SHP77 (cell line): ENCODE measurements around the gene GAB2.

ENCODE experiments used
- DNase-seq, 2 experiments: peaks; one replicate each; lab custom pipeline; 2025; lab: John Stamatoyannopoulos, UW

Gene GAB2

GRCh38 chr11:78220218-78221157 lies 197.1 kb downstream of the GAB2 start:
- DNase-seq: no peak

DNA sequence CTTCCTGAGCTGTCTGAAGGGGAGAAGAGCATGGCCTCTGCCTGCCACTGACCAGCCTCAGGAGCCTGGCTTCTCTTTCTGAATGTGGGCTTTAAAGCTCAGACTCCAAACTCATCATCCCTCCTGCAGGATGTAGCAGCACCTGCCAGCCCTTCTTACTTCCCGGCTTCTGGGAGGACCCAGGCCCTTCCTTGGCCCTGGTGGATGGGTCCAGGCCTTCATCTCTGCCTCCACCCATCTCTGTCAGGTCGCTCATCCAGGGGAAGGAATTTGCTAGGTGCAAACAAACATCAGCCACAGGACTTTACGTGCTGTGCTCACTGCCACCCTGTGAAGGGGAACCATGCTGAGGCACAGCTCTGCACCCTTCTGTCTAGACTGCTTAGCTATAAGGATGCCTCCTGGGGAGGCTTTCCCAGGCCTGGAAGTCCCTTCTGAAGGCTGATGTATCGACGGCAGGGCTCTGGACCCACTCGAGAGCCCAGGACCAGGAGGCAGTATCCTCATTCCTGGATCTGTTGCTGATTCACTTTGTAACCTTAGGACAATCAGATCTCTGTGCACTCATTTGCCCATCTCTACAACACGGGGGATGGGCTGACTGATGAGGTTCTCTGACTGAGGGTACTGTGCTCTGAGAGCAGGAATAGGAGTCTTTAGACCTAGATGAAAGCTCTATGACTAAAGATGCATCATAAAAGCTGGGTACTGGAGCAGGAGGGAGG lies 198.0 kb downstream of the GAB2 start:
- DNase-seq: no peak

DNA sequence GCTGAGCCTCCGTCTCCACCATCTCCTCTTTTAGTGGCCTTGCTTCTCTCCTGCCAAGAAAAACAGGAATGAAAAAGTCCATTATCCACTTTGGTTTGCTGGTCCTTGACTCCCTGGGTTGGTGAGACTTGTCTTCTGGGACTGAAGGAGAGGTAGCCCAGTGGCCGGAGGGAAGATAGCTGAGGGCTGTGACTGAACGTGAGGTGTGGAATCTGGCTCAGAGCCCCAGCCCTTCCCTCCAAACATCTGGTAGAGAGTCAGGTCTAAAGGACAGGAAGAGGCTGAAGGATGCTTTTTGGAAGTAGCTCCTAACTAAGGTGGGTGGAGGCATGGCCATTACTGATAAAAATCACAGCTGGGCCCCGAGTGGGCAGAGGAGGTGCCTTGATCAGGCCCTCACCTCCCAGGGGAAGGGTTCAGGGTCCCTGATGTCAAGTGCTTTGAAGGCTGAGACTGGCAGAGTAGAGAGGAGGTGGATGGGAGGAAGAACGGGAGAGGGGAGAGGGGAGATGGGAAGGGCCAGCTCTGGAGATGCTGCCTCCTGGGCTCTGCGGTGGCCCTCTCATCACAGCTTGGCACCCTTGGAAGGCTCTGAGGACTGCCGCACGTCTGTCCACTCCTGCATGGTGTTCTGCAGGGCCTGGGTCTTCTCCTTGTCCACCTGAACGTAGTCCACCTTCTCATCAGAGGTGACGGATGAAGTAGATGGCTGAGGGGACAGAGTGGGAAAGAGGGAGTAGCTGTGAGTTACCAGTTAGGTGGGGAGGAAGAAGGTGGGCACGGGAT lies 198.7 kb downstream of the GAB2 start:
- no peak for DNase-seq

GRCh38 chr11:78217650-78218541 lies 199.7 kb downstream of the GAB2 start:
- DNase-seq: no peak

GRCh38 chr11:78216571-78217287 lies 200.9 kb downstream of the GAB2 start:
- no peak for DNase-seq

GRCh38 chr11:78216021-78216420 lies 201.6 kb downstream of the GAB2 start:
- no peak for DNase-seq

- DNase-seq: no peak
Measured at GRCh38 chr11:78214331-78215194, 203.1 kb downstream of the GAB2 start.

GRCh38 chr11:78213526-78214330 lies 203.9 kb downstream of the GAB2 start:
- DNase-seq: no peak

- DNase-seq: no peak
Measured at GRCh38 chr11:78212586-78213371, 204.8 kb downstream of the GAB2 start.

- DNase-seq: no peak
Measured at GRCh38 chr11:78211565-78211964, 206.1 kb downstream of the GAB2 start.

GRCh38 chr11:78210000-78210608 lies 207.5 kb downstream of the GAB2 start:
- no peak for DNase-seq

DNA sequence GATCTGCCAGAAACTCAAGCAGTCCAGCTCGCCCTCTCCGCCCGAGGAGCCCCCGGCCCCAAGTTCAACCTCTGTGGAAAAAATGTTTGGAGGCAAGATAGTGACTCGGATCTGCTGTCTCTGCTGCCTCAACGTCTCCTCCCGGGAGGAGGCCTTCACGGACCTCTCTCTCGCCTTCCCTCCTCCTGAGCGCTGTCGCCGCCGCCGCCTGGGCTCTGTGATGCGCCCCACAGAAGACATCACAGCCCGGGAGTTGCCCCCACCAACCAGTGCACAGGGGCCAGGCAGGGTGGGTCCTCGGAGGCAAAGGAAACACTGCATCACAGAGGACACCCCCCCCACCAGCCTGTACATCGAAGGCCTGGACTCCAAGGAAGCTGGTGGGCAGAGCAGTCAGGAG lies 208.1 kb downstream of the GAB2 start:
- DNase-seq: no peak

DNA sequence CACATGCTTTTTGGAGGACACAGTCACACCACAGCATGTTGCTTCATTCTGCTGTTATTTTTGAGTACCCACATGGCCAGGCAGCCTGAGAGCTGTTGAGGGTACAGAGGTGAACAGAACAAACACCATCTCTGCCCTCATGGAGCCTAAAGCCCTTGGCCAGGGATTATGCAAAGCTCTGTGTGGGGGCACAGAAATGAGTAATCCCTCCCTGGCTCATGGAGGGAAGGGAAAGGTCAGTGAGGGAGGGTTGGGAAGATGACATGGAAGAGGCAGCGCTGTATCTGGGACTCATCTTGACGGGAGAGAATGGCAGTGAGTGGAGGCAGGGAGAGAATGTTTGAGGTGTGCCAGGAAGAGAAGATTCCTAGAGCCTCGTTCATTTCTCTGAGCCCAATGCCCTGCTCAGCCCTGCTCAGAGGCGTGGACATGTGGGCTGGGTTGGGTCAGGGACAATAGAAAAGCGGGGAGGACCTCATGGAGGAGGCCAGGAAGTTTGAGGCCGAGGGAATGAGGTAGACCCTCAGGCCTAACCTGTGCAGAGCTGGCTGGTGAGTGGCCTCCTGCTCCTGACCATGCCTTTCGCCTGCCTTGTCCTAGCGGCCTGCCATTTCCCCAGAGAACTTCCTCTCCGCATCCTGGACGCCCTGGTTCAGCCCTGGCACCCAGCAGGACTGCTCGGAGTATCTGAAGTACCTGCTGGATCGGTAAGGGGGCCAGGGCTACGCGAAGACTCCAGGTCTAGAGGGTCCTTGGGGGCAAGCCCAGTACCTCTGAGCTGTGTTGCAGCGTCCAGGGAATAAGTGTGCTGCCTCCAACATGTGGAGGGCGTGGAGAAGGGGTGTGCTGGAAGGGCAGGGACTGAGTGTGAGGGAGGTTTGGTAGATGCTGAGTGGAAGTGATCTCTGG lies 209.1 kb downstream of the GAB2 start:
- DNase-seq: no peak

DNA sequence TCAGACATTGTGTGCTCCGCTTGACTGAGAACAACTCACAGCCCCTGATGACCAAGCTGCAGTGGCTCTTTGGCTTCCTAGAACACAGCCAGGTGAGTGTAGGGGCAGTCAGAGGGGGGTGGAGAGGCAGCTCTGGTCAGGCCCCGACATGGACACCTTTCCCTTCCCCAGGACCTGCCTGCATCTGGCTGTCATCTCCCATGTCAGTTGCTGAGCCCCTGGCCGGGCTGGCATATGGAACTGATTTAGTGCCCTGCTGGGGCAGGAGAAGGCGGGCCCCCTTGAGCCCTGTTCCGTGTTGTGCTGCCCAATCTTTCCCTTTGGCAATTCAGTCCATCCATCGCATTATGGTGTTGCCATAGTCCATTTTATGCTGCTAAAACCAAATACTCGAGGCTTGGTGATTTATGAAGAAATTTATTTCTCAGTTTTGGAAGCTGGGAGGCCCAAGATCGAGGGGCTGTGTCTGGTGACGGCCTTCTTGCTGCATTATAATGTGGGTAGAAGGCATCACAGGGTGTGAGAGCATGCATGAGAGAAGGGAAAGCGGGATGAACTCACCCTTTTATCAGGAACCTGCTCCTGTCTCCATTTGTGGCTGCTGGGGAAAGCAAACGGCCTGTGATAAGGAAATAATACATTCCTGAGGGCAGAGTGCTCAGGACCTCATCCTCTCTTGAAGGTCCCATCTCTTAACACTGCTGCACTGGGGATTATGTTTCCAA lies 209.9 kb downstream of the GAB2 start:
- DNase-seq: no peak

- DNase-seq: no peak
Measured at GRCh38 chr11:78205691-78206090, 211.9 kb downstream of the GAB2 start.

GRCh38 chr11:78205256-78205655 lies 212.4 kb downstream of the GAB2 start:
- no peak for DNase-seq
